Measurements from ENCODE around the gene ABHD2. TPM values are rescaled to one million over a fixed set of nuclear protein-coding genes. Genes with fewer than 3 reads are reported as not detected.

Gene ABHD2
- total RNA-seq, 1 donor from 2014 or later: 48.8 TPM

- Mint-ChIP-seq H3K27me3 (no peaks in the 10 kb centered on the region), H3K9me3 (no peaks in the 10 kb centered on the region), H3K4me3 (no peak overlapping the region), H3K36me3 (ENCODE audit: low read depth) (peaks cover 42% of the 10 kb centered on the region), H3K27ac (no peak overlapping the region), H3K4me1 (no peaks in the 10 kb centered on the region)
- TF ChIP-seq CTCF (IDR thresholded peaks at IDR 0.05): no peak
- ATAC-seq (ENCODE audit: low read depth): no peak
- POLR2A ChIA-PET: no interaction called here
- no peak for DNase-seq
- intact Hi-C loops (cut with micrococcal nuclease): no loop called here
- CTCF ChIA-PET: interaction anchor here (1.3 kb wide), 1 partner anchor 115 kb away, joined by 3 read pairs; no protein-coding TSS in a partner anchor
These were observed 84.7 kb downstream of the ABHD2 start for GRCh38 chr15:89172921-89173320.

DNA sequence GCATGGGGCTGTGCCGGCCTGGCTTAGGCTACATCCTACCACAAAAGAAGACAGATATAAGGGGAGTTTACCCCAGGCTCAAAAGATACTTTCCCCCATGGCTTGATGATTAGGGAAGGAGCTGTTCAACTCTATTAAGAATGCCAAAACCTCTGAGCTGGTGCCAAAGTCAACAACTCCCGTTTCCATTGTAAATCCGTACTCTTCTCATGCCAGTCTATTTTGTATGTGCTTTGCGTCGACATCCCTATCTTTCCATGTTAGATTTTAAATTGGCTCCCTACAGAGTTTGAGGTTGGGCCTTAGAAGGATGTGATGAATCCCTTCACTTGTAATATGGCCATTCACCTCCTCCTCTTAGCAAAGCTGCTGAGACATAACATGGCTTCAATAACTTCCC, 86.2 kb downstream of the ABHD2 start:
- no peak for DNase-seq
- no peak for TF ChIP-seq CTCF (IDR thresholded peaks at IDR 0.05)
- H3K27ac Mint-ChIP-seq: no peak overlapping the region
- CTCF ChIA-PET: interaction anchor here (1.2 to 2.0 kb wide), 3 partner anchors 14 to 550 kb away, joined by 3 to 7 read pairs (median 5); no protein-coding TSS in a partner anchor
- no peaks in the 10 kb centered on the region for H3K27me3 Mint-ChIP-seq
- ATAC-seq (ENCODE audit: low read depth): no peak
- no peaks in the 10 kb centered on the region for H3K9me3 Mint-ChIP-seq
- no peak overlapping the region for H3K4me3 Mint-ChIP-seq
- intact Hi-C loops (cut with micrococcal nuclease): no loop called here
- H3K36me3 Mint-ChIP-seq (ENCODE audit: low read depth): peaks cover 50% of the 10 kb centered on the region
- POLR2A ChIA-PET: no interaction called here
- no peaks in the 10 kb centered on the region for H3K4me1 Mint-ChIP-seq

DNA sequence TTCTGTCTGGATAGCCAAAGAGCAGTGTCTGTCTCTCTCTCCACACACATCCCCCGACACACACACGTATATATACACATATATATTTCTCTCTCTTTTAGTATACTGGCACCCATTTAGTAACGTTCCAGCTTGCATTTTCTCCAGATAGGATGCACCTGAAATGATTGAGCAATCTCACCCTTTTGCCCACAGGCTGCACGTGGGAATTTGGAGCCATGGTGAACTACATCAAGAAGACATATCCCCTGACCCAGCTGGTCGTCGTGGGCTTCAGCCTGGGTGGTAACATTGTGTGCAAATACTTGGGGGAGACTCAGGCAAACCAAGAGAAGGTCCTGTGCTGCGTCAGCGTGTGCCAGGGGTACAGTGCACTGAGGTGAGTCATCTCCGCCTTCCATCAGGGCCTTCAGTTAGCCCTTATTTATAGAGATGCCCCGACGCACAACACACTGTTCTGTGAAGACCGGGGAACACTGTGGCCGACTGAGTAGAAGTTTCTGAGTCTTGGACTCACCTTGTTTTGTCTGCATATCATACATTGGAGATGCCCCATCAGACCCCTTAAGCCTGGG, 87.4 kb downstream of the ABHD2 start:
- ATAC-seq (ENCODE audit: low read depth) (no peak), DNase-seq (no peak)
- POLR2A ChIA-PET: no interaction called here
- H3K9me3 Mint-ChIP-seq: no peaks in the 10 kb centered on the region
- H3K27ac Mint-ChIP-seq: no peak overlapping the region
- H3K4me1 Mint-ChIP-seq: peaks cover 2% of the 10 kb centered on the region
- CTCF ChIA-PET: interaction anchor here (1.1 to 2.0 kb wide), 4 partner anchors 15 to 551 kb away, joined by 3 to 7 read pairs (median 4); no protein-coding TSS in a partner anchor
- H3K4me3 Mint-ChIP-seq: no peak overlapping the region
- H3K27me3 Mint-ChIP-seq: no peaks in the 10 kb centered on the region
- TF ChIP-seq CTCF (IDR thresholded peaks at IDR 0.05): no peak
- H3K36me3 Mint-ChIP-seq (ENCODE audit: low read depth): peaks cover 54% of the 10 kb centered on the region
- intact Hi-C loops (cut with micrococcal nuclease): loop anchor here (2.0 kb wide), 2 partner anchors 281 to 551 kb away; partner anchors contain the start of gene HAPLN3

GRCh38 chr15:89177116-89177515, 88.9 kb downstream of the ABHD2 start:
- ChIA-PET CTCF (interaction anchor here (1.0 to 3.4 kb wide), 14 partner anchors 9 to 551 kb away, joined by 3 to 32 read pairs (median 4); no protein-coding TSS in a partner anchor), POLR2A (no interaction called here)
- ATAC-seq (ENCODE audit: low read depth): no peak
- TF ChIP-seq CTCF (IDR thresholded peaks at IDR 0.05): no peak
- Mint-ChIP-seq H3K27me3 (no peaks in the 10 kb centered on the region), H3K4me3 (no peak overlapping the region), H3K27ac (no peak overlapping the region), H3K36me3 (ENCODE audit: low read depth) (peaks cover 59% of the 10 kb centered on the region), H3K4me1 (peaks cover 2% of the 10 kb centered on the region), H3K9me3 (no peaks in the 10 kb centered on the region)
- intact Hi-C loops (cut with micrococcal nuclease): loop anchor here (1.0 to 2.0 kb wide), 4 partner anchors 120 to 552 kb away; partner anchors contain the start of gene HAPLN3
- DNase-seq: no peak

DNA sequence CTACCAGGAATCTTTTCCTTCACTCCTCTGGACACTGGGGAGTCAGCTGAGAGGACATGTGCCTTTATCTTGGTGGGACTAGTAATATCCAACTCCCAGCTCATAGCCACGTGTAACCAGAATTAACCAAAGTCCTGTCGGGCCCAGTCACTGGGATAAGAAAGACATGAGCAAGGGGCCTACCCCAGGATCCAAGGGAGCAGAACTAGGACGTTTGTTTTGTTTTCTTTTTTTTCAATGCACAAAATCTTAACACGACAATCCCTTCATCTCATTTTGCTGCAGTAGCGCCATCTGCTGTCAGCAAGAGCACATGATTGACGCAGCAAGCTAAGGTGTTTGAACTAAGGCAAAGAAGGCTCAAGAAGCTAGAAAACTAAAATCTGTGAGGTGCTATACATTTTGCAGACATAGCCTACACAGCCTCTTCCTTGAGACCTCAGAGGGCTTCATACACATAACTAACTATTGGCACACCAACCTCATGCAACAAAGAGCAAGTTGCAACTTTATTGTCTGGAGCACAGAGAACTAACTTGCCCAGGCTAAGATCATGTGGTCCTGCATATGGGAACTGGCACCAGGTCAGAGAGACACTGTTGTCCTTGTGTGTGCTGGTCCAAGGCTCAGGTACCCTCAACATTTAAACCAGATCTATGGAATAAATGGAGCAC, 89.5 kb downstream of the ABHD2 start:
- Mint-ChIP-seq H3K27me3 (no peaks in the 10 kb centered on the region), H3K36me3 (ENCODE audit: low read depth) (peaks cover 60% of the 10 kb centered on the region), H3K4me3 (no peak overlapping the region), H3K27ac (no peak overlapping the region), H3K9me3 (no peaks in the 10 kb centered on the region), H3K4me1 (peaks cover 2% of the 10 kb centered on the region)
- ChIA-PET POLR2A (no interaction called here), CTCF (interaction anchor here (0.7 to 3.4 kb wide), 18 partner anchors 10 to 553 kb away, joined by 3 to 32 read pairs (median 4); partner anchors contain the start of gene ABHD2)
- ATAC-seq (ENCODE audit: low read depth) (no peak), DNase-seq (no peak)
- intact Hi-C loops (cut with micrococcal nuclease): loop anchor here (1.0 to 2.0 kb wide), 4 partner anchors 120 to 553 kb away; partner anchors contain the start of gene HAPLN3
- no peak for TF ChIP-seq CTCF (IDR thresholded peaks at IDR 0.05)

All from activated B cell treated with CpG ODN at 0.5 μM for 24 hours (primary cell).